ENCODE results near the gene FAM81A. TPM values are rescaled to one million over a fixed set of nuclear protein-coding genes. Genes with fewer than 3 reads are reported as not detected.
"Not testable (repeated sequence)": the region's sequence is repeated elsewhere in the genome, so short reads cannot be mapped to it uniquely, and the experiment has no call there.

FAM81A gene
- total RNA-seq: not detected

GRCh38 chr15:59437817-59438624, at the start of gene FAM81A:
FAM81A (plus strand) TSS chr15:59438186; CDS start chr15:59458627, 20,441 bp downstream.
- DNase-seq: no peak

GRCh38 chr15:59388670-59389069, 49.3 kb upstream of the FAM81A start:
- DNase-seq: no peak

GRCh38 chr15:59392299-59392698, 45.7 kb upstream of the FAM81A start:
- DNase-seq: no peak

- DNase-seq: no peak
These were observed 43.8 kb upstream of the FAM81A start for GRCh38 chr15:59394166-59394661.

GRCh38 chr15:59396211-59396610, 41.8 kb upstream of the FAM81A start:
- no peak for DNase-seq

GRCh38 chr15:59396679-59397078, 41.3 kb upstream of the FAM81A start:
- no peak for DNase-seq

- no peak for DNase-seq
These were observed 39.8 kb upstream of the FAM81A start for GRCh38 chr15:59398220-59398619.

- DNase-seq: no peak
These were observed 38.4 kb upstream of the FAM81A start for GRCh38 chr15:59399465-59400102.

- DNase-seq: no peak
These were observed 37.7 kb upstream of the FAM81A start for GRCh38 chr15:59400103-59400813.

- not testable (repeated sequence) for DNase-seq
These were observed 36.7 kb upstream of the FAM81A start for GRCh38 chr15:59401051-59401823.

GRCh38 chr15:59401824-59402569, 36.0 kb upstream of the FAM81A start:
- no peak for DNase-seq

GRCh38 chr15:59405079-59405478, 32.9 kb upstream of the FAM81A start:
- no peak for DNase-seq

- no peak for DNase-seq
These were observed 31.5 kb upstream of the FAM81A start for GRCh38 chr15:59406446-59406845.

GRCh38 chr15:59407946-59408345, 30.0 kb upstream of the FAM81A start:
- no peak for DNase-seq

GRCh38 chr15:59410391-59410896, 27.5 kb upstream of the FAM81A start:
- DNase-seq: no peak

- DNase-seq: no peak
These were observed 24.4 kb upstream of the FAM81A start for GRCh38 chr15:59413577-59413976.

- no peak for DNase-seq
These were observed 21.2 kb upstream of the FAM81A start for GRCh38 chr15:59416816-59417215.

- no peak for DNase-seq
These were observed 18.8 kb upstream of the FAM81A start for GRCh38 chr15:59419170-59419569.

GRCh38 chr15:59420108-59420507, 17.9 kb upstream of the FAM81A start:
- DNase-seq: no peak

- DNase-seq: no peak
These were observed 16.9 kb upstream of the FAM81A start for GRCh38 chr15:59420986-59421618.

GRCh38 chr15:59424616-59425015, 13.4 kb upstream of the FAM81A start:
- no peak for DNase-seq

All from effector CD4-positive, alpha-beta T cell (primary cell).